ENCODE measurements around the gene MGME1.

MGME1 gene

DNA sequence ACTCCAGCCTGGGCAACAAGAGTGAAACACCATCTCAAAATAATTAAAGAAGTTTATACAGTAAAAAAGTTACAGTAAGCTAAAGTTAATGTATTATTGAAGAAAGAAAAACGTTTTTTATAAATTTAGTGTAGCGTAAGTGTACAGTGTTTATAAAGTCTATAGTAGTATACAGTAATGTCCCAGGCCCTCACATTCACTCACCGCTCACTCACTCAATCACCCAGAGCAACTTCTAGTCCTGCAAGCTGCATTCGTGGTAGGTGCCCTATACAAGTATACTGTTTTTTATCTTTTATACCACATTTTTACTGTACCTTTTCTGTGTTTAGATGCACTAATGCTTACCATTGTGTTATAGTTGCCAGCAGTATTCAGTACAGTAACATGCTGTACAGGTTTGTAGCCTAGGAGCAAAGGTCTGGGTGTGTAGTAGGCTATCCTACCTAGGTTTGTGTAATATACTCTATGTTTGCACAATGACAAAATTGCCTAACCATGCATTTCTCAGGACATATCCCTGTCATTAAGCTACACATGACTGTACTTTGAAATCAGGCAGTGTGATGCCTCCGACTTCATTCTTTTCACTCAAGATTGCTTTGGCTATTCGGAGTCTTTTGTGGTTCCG is 16.7 kb downstream of the MGME1 start:
- DNase-seq (ENCODE audit: low read depth), result no peak
- no peak overlapping the region for H3K4me3 ChIP-seq (ENCODE audit: low read length)
- TF ChIP-seq, protein P1, sequence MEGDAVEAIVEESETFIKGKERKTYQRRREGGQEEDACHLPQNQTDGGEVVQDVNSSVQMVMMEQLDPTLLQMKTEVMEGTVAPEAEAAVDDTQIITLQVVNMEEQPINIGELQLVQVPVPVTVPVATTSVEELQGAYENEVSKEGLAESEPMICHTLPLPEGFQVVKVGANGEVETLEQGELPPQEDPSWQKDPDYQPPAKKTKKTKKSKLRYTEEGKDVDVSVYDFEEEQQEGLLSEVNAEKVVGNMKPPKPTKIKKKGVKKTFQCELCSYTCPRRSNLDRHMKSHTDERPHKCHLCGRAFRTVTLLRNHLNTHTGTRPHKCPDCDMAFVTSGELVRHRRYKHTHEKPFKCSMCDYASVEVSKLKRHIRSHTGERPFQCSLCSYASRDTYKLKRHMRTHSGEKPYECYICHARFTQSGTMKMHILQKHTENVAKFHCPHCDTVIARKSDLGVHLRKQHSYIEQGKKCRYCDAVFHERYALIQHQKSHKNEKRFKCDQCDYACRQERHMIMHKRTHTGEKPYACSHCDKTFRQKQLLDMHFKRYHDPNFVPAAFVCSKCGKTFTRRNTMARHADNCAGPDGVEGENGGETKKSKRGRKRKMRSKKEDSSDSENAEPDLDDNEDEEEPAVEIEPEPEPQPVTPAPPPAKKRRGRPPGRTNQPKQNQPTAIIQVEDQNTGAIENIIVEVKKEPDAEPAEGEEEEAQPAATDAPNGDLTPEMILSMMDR (conservative IDR thresholded peaks at IDR 0.05; ENCODE audit: low read length), result no peak

DNA sequence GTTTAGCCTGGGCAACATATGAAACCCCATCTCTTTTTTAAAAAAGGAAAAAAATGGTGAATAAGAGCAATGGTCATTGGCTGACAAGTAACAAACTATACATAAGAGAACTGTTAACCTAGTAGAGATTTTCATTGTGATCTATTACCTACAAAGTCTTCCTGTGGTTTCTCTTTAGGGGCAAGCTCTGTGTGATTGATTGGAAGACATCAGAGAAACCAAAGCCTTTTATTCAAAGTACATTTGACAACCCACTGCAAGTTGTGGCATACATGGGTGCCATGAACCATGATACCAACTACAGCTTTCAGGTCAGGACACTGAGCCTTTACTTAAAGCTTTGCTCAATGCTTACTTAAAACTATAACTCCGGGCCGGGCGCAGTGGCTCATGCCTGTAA is 19.2 kb downstream of the MGME1 start:
- DNase-seq (ENCODE audit: low read depth), result no peak
- H3K4me3 ChIP-seq (ENCODE audit: low read length), result no peak overlapping the region
- TF ChIP-seq, protein P1 (conservative IDR thresholded peaks at IDR 0.05; ENCODE audit: low read length), result no peak

DNA sequence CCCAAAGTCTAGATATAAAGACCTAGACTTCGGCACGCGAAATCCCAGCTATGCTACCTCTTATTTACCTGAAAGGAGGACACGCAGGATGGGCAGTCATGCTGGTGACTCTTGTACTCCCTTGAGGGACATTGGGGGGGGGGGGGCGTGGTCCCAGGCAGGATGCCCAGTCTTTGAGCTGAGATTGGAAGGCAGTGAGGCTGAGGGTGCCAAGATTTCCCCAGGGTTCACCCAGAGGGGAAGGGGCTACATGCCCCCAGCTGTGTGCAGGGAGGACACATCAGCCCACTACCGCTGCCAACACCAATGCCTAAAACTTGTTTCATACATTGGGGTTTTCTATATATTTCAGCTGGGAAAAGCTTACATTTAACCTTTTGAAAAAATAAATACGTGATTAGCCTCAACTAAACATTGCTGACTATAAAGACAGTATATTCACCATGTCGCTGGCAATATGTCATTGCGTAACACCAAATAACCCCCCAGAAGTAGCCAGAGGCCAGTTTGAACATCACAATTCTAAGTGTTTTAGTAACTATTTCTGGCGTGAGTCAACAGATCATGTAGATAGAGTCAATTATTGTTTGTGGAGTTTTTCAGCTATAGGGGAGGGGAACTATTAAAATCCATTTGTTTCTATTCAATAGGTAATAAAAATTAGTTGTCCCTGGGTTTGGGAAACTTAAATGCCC is 21.6 kb downstream of the MGME1 start:
- TF ChIP-seq, protein P1 (conservative IDR thresholded peaks at IDR 0.05; ENCODE audit: low read length), result no peak

DNA sequence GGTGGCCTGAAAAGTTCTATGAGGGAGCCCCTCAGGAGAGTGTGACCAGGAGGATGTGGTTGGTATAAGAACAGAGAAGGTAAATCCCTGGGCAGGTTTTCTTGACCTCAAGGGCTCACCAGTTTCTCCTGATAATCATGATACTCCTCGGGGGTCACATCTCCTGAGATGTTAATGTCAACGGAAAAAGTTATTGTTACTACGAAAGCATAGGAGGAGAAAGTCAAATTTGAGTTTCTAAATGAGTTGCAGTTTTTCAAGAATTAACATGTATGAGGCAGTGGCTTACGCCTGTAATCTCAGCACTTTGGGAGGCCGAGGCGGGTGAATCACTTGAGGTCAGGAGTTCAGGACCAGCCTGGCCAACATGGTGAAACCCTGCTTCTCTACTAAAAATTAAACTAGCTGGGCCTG is 23.4 kb downstream of the MGME1 start:
- H3K4me3 ChIP-seq (ENCODE audit: low read length), result no peak overlapping the region
- no peak for DNase-seq (ENCODE audit: low read depth)
- TF ChIP-seq, protein P1 (conservative IDR thresholded peaks at IDR 0.05; ENCODE audit: low read length), result no peak

More for the DNA sequence above, 21.6 kb downstream of the MGME1 start:
- no peak for DNase-seq (ENCODE audit: low read depth)
- H3K4me3 ChIP-seq (ENCODE audit: low read length), result no peak overlapping the region

DNA sequence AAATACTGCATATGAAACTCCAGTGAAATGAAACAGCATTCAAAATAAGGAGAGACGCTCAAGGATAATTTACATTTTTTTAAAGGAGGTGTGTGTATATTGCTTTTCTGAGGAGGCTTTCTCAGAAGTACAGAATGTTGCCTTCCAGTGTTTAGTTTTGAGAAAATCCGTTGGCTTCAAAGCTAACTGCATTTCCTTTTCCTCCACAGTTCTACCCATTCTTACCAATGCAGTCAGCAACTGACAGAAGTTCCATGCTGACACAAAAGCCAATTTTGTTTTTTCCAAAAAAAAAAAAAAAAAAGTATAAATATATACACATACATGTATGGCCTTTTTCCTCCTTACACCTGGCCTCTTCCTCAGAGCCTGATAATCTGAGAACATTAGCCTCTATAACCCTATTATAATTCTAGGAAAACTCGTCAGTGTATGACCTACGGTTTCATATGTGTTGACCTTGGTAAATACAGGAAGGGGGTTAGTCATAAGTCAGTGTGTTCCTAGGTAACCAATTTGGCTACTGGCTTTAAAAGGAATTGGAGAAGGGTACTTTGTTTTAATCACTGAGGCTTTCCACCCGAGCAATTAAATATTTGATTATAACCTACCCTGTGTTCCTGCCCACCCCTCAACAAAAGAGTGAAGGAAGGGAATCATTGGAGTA is 24.2 kb downstream of the MGME1 start:
- TF ChIP-seq, protein P1 (conservative IDR thresholded peaks at IDR 0.05; ENCODE audit: low read length), result no peak
- DNase-seq (ENCODE audit: low read depth), result no peak
- H3K4me3 ChIP-seq (ENCODE audit: low read length), result no peak overlapping the region

DNA sequence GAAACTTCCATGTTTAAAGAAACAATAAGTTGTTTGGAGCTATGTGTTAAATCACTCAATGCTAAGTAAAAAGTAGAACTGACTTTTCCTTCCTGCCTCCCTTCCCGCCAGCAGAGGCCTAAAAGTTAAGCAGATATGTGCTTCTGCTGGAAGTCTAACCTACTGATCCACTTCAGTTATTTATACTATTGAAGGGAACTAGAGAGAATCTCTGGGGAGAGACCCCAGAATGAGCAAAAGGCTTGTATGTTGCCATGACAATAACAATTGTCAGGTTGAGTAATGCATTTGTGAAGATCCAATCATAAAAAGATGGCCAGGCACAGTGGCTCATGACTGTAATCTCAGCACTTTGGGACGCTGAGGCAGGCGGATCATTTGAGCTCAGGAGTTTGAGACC is 24.7 kb downstream of the MGME1 start:
- TF ChIP-seq, protein P1 (conservative IDR thresholded peaks at IDR 0.05; ENCODE audit: low read length), result no peak
- H3K4me3 ChIP-seq (ENCODE audit: low read length), result no peak overlapping the region
- no peak for DNase-seq (ENCODE audit: low read depth)
